ENCODE measurements around the gene GNAZ.

DNA sequence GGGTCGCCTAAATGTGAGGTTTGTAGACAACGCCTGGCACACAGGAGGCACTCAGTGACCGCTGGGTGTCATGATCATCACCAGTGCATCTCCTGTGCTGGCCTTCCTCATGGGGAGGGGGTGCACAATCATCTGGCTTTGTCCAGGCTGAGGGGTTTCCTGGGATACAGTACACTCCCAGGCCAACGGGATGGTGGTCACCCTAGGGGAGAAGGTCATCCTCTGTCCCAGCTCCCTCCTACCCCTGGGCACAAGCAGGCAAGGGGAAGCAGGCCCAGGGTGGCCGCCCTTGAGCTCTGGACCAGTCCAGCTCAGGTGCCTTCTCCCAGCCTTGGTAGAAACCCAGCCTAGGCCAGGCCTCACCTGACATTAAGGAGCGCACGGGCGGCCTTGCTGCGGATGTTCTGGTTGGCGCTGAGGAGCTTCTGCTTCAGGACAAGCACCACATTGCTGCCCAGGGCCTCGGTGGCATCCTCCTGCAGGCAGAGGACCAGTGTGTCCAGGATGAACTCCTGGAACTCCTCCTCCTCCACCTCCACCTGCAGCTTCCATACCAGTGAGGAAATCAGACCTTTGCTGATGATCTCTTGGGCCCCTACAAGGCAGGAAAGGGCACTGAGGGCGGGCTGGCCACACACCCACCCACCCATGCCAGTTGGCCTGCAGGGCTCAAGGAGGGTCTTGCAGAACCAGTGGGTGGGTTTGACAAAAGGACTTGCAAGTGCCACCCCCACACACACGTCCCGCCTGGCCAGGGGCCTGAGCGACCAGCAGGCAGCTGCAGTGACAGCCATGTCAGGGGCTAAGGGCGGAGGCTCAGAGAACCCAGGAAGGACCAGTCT is 6.6 kb upstream of the GNAZ start:
- no peak for TF ChIP-seq EZH2 (IDR thresholded peaks at IDR 0.05; ENCODE audit: insufficient read depth, poor library complexity, severe bottlenecking)
- no peak for TF ChIP-seq EZH2phosphoT487 (IDR thresholded peaks at IDR 0.05; ENCODE audit: insufficient read depth, low read depth)
